Suprapubic skin (tissue), 4 donors: ENCODE measurements around the gene INPP5A.

Experiments used
- POLR2A ChIP-seq, 2 donors: fragments of 450-650 bp; IDR thresholded peaks; one replicate each; pipeline ENCODE4 v1.6.1; 2017; ENCODE audit warnings: antibody characterized with exemption in 2 of 2, mild to moderate bottlenecking in 2 of 2, moderate library complexity in 2 of 2
- POLR2AphosphoS5 ChIP-seq, 3 donors: sonication (generic); formaldehyde crosslinking; IDR thresholded peaks; one replicate each; pipeline ENCODE4 v1.6.1; 2017; ENCODE audit warnings: antibody characterized with exemption in 3 of 3
- TF ChIP-seq, protein P1 (sequence below), 2 donors: fragments of 200-600 bp in 1 of 2; fragments of 450-650 bp in 1 of 2; sonication (generic) in 1 of 2; IDR thresholded peaks; one replicate each; pipeline ENCODE4 v1.5.1; 2016 to 2019; ENCODE audit warnings: antibody characterized with exemption in 2 of 2, mild to moderate bottlenecking in 1 of 2, moderate library complexity in 1 of 2

DNA sequence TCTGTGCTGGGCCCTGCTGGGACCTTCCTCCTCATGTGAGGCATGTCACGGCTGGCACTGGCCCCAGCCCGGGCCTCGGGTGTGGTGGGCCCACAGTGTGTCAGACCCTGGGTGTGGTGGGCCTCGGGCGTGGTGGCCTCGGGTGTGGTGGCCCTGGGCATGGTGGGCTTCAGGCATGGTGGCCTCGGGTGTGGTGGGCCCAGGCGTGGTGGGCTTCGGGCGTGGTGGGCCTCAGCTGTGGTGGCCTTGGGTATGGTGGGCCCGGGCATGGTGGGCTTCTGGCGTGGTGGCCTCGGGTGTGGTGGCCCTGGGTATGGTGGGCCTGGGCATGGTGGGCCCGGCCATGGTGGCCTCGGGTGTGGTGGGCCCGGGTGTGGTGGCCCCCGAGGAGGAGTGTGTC, 207.9 kb downstream of the INPP5A start:
- TF ChIP-seq POLR2A (IDR thresholded peaks at IDR 0.05) (no peak), POLR2AphosphoS5 (IDR thresholded peaks at IDR 0.05) (no peak)
- TF ChIP-seq, protein P1, sequence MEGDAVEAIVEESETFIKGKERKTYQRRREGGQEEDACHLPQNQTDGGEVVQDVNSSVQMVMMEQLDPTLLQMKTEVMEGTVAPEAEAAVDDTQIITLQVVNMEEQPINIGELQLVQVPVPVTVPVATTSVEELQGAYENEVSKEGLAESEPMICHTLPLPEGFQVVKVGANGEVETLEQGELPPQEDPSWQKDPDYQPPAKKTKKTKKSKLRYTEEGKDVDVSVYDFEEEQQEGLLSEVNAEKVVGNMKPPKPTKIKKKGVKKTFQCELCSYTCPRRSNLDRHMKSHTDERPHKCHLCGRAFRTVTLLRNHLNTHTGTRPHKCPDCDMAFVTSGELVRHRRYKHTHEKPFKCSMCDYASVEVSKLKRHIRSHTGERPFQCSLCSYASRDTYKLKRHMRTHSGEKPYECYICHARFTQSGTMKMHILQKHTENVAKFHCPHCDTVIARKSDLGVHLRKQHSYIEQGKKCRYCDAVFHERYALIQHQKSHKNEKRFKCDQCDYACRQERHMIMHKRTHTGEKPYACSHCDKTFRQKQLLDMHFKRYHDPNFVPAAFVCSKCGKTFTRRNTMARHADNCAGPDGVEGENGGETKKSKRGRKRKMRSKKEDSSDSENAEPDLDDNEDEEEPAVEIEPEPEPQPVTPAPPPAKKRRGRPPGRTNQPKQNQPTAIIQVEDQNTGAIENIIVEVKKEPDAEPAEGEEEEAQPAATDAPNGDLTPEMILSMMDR (IDR thresholded peaks at IDR 0.05), result no peak
